IPS-NIHi11 (cell line): ENCODE measurements around the gene HPCA.

Source experiments
- DNase-seq: peaks from one replicate; pipeline ENCODE4 v3.0.0; 2012; ENCODE audit warnings: mixed read lengths, low spot score

HPCA gene

DNA sequence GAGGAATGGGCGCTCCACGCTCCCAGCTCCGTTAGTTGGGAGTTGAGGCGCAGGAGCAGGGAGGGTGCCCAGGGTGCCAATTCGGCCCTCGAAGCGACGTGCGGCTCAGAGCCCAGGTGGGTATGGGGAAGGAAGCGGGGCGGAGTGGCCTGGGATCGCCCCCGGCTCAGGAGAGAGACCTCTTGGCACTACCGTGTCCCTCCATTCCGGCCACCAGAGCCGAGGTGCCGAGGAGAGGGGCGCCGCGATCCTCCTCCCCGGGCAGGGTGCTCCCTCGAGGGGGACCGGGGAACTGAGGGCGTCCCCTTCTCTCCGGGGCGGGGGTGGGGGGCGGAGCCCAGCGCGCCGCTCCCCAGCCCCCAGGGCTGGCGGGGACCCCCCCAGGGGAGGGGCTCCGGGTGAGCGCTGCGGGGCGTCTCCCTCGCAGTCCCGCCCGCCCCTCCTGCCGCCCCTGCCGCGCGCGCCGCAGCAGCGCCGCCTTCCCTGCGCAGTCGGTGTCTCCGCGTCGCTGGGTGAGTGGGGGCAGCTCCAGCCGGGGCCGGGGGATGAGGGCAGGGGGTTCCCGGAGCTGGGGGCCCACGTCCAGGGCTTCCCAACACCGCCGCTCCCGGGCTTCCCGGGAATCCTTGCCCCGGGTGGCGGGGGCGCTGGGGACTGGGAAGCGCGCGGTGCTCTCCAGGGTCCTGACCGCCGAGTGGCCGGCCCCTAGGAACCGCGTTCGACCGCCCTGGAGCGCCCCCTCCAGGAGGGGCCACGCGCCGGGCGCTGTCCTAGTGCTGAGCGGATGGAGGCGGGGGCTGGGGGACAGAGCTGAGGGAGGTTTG is at the start of gene HPCA:
Gene HPCA (plus strand): TSS at position 488 of the 824 bp plus-strand sequence. CDS start 2,408 bp downstream, outside the sequence.
- DNase-seq, result peak; percentile 95

DNA sequence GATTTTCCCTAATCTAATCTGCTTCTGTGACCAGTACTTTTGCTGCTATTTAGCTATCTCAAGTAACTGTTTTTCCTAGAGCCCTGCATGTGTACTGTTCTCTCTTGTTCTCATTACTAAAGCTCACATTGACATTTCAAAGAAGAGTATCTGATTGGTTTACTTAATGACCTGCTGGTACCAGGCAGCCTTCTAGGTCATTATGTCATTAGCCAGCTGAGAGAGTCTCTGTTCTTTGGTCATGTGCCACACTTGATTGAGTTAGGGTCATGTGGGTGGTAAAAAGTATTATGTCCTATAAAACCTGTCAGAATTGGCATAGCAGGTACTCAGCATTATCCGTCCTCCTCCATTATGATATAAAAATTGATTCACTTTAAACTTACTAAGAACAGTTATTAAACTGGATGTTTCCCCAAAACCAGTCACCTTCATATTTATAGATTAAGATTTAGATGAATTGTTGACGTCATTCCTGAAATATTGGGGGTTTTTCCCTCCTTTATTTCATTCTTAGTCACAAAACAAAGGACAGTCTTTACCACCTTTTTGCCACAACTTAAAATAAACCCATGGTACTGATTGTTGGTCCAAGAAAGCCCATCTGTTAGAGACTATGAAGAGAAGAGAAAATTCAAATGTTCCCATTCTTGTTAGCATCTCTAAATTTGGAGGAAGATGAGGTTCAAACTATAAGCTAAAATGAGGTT is 37.8 kb upstream of the HPCA start:
- no peak for DNase-seq

- no peak for DNase-seq
These were observed 30.3 kb upstream of the HPCA start for GRCh38 chr1:32855861-32856617.

- no peak for DNase-seq
These were observed 28.2 kb upstream of the HPCA start for GRCh38 chr1:32858136-32858535.

DNA sequence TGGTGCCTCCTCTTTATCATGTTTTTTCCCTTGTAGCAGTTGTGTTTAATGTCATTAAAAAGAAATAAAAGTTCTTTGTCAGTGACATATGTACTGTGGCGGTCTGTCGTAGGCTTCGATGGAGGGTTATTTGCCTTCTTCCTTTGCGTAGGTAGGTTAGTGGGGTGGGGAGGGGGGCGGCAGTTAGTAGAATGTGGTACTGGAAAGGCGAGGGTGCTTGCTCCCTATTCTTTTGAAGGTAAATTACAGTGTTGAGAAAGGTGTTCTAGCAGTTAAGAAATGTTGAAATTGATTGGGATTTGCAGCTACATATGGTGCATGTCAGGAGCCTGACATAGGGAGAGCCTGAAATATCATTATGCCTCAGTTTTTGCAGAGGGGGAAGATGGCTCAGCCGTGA is 27.5 kb upstream of the HPCA start:
- DNase-seq, result no peak

GRCh38 chr1:32859915-32860314 is 26.4 kb upstream of the HPCA start:
- DNase-seq, result no peak

- DNase-seq, result no peak
These were observed 25.7 kb upstream of the HPCA start for GRCh38 chr1:32860566-32860965.

- DNase-seq, result no peak
These were observed 24.2 kb upstream of the HPCA start for GRCh38 chr1:32861904-32862695.

- DNase-seq, result no peak
These were observed 22.9 kb upstream of the HPCA start for GRCh38 chr1:32863218-32863880.

DNA sequence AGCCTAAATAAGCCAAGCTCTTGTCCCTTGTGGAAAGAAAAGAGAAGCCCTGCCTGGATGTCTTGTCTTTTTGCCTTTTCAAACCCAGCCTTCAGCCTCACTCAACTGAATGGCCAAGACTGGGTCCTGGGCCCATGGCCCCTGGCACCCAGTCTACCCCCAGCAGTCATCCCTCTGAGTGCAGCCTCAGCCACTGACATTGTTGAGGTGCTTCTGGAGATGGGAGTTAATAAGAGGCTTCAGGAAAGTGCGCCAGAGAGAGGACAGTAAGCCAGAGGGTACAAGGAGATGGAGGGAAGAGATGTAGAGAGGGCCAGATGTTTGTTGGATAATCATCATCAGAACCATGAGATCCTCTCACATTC is 22.4 kb upstream of the HPCA start:
- no peak for DNase-seq

DNA sequence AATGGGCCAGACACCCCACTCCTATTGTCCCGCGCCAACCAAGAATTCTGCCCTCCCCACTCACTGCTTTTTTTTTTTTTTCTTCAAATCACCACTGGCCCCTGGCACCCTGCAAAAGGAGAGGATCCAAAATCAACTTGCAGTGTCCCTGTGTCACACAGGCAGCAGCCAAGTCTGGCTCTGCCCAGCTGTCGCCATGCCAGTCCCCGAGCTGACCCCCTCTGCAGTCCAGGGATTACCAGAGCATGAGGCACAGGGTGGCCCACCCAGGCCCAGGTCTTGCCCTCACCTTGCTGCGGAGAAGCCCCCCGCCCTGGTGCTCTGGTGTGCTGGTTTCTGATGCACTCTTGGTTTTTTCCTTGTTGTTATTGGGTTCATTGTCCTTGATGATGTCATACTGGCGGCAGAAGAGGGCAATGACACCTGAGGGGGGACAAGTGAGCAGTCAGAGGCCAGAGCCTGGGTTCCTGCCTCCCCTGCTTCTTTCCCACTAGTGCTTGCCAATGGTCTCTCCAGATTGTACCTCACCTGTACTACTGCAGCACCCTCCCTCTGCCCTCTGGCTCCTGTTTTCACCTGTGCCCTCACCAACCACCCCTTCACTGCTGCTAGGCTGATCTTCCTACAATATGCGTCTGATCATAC is 21.8 kb upstream of the HPCA start:
- no peak for DNase-seq

DNA sequence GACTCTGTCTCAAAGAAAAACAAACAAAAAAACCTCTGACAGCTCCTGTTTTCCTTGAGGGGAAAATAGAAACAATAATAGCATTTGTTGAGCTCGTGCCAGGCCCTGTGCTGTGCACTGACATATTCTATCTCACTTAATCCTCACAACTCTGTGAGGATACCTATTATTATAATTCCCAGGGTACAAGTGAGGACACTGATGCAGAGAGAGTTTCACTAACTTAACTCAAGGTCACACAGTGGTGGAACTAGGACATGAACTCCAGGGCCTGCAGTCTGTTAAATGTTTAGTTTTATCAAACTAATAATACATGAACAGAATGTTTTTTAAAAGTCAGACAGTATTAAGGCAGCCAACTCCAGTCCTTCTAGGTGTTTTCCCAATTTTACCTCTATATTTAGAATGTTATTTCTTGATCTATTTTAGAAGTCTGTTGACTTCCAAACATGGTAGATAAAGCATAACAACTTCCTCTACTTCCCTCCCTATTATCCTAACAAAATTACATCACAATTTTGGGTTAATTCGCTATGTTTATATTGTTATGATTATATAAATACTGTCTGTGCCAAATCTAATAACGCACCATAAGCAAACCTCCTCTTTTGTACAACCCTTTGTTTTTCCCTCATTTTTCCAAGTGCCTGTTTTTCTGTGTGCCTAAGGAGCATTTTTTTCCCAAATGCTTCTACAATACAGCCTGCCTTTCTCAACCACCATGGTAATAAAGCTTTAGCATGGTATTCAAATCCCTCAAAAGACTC is 20.5 kb upstream of the HPCA start:
- no peak for DNase-seq

DNA sequence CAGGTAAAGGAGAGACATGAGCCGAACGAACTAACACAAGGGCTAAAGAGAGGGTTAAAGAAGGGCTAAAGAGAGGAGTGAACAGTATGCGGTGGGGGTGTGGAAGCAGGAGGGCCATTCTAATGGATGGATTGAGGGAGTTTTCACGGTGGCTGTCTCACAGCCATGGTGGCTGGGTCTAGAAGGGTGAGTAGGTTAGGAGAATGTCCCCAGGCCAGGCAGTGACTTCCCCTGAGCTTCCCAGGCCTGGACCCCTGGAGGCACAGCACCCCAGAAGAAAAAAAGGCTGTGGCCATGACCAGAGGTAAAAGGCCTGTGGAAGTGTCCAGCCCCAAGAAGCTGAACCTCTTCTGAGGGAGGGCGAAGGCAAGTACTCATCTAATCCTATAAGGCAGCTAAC is 19.1 kb upstream of the HPCA start:
- no peak for DNase-seq

DNA sequence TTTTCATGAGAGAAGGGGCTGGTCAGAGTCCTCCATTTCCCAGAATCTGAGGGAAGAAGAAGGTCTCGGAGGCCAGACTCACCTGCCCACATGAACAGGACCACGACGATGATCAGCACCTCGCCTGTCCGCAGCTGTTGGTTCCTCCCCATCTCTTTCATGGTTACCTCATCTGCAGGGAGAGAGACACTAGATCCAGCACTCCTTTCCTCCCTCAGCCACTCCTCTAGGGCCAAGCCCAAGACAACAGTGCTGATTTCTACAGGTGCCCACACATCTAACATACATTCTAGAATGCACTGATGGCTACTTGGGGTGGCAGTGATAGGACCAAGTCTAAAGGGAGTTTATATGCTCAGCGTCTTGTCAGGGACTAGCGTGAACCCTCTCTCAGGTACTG is 18.6 kb upstream of the HPCA start:
- DNase-seq, result no peak

- DNase-seq, result no peak
These were observed 18.2 kb upstream of the HPCA start for GRCh38 chr1:32868085-32868484.

GRCh38 chr1:32868806-32869455 is 17.4 kb upstream of the HPCA start:
- no peak for DNase-seq

GRCh38 chr1:32869923-32870614 is 16.2 kb upstream of the HPCA start:
- no peak for DNase-seq

GRCh38 chr1:32870615-32871363 is 15.5 kb upstream of the HPCA start, which contains the start of gene FNDC5:
TSS of gene FNDC5 (minus strand) at chr1:32870912.
- peak; percentile 83 for DNase-seq
